Activated T-cell treated with anti-CD3 and anti-CD28 coated beads, Interleukin-2, amount 50 U/mL, for 48 hours (primary cell): ENCODE results near the gene AZGP1.
"Not testable (repeated sequence)": the region's sequence is repeated elsewhere in the genome, so short reads cannot be mapped to it uniquely, and the experiment has no call there.

Source experiments
- DNase-seq, 2 experiments: peaks; one replicate each; pipeline ENCODE4 v3.0.0-alpha.2; 2020

The AZGP1 gene

DNA sequence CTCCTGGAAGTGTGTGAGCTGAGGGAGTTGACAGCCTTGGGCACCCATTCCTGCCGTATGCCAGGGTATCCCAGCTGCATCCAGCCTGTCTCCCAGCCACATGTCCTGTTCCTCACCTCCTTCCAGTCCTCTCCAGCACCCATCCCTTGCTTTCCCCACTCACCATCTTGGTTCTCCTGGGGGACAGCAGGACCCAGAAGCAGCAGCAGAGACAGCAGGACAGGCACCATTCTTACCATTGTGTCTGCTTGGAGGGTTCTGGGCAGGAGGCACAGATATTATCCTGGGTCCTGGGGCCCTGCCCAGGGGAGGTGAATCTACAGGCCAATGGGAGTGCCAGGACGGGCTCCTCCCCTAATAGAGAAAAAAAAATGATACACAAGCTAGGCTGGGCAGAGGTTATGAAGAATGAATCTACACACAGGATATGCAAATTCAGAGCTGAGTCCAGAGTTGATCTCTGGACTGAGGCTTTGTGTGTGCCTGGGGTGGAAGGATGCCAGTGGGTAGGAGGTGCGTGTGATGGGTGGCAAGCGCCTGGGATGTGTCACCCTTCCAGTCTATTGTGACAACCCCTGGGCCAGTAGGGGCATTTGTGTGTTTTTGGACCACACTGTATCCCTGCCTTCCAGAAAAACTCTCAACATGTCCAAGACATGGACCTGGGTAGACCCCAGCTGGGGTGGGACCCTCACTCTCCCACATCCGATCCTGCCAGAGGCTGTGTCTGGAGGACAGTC is at the start of gene AZGP1:
TSS of gene AZGP1 (minus strand) at position 250 of the 740 bp plus-strand sequence. CDS start at position 239, 11 bp downstream.
- DNase-seq: no peak

- DNase-seq: no peak
Measured at GRCh38 chr7:100024020-100024619, 48.3 kb upstream of the AZGP1 start.

- DNase-seq: no peak
Measured at GRCh38 chr7:100023526-100023925, 47.7 kb upstream of the AZGP1 start.

- DNase-seq: no peak
Measured at GRCh38 chr7:100022621-100023020, 46.8 kb upstream of the AZGP1 start.

GRCh38 chr7:100021297-100021696 is 45.5 kb upstream of the AZGP1 start:
- DNase-seq: no peak

- DNase-seq: no peak
Measured at GRCh38 chr7:100019908-100020307, 44.1 kb upstream of the AZGP1 start.

DNA sequence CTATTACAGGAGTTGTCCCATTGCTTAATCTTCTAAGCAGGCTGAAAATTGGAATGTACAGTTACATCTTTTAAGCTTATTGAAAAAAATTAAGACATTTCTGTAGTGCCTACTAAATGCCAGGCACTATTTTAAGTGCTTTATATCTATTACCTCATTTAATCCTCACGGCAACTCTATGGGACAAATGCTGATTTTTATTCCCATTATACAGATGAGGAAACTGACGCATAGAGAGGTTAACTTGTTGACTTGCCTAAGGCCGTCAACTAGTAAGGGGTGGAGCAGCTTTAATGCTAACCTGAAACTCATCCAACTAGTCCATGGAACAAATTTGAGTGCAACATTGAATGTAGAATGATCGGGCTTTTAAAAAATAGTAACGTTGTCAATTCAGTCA is 42.0 kb upstream of the AZGP1 start:
- no peak for DNase-seq

- DNase-seq: no peak
Measured at GRCh38 chr7:100017300-100017699, 41.5 kb upstream of the AZGP1 start.

DNA sequence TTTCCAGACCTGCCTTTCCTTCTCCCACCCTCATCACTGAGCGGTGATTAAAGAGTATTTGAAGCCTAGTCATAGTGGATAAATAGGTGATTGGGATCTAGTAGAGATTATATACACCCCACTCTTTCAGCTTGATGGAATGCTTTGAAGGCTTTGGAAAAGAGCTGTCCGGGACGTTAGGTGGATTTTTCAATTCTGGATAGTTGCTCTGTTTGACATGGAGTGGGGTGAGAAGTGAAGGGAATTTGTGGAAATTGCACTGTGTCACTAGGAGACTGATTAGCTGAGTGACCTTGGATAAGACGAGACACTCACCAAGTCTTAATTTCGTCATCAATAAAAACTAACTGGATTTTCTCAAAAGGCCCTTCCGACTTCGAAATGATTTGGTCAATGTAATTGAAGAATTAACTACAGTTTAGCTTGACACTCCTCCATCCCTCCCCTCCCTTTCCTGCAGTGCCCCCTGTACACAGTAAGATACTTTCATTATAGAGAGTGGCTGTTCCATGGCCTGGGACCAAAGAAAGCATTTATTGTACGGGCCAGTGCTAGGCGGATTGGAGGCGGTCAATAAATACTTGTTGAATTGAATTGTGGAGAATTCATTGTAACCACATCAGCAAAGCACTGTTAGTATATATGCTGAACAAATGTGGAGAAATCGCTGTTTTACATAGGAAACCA is 40.5 kb upstream of the AZGP1 start:
- DNase-seq: no peak

DNA sequence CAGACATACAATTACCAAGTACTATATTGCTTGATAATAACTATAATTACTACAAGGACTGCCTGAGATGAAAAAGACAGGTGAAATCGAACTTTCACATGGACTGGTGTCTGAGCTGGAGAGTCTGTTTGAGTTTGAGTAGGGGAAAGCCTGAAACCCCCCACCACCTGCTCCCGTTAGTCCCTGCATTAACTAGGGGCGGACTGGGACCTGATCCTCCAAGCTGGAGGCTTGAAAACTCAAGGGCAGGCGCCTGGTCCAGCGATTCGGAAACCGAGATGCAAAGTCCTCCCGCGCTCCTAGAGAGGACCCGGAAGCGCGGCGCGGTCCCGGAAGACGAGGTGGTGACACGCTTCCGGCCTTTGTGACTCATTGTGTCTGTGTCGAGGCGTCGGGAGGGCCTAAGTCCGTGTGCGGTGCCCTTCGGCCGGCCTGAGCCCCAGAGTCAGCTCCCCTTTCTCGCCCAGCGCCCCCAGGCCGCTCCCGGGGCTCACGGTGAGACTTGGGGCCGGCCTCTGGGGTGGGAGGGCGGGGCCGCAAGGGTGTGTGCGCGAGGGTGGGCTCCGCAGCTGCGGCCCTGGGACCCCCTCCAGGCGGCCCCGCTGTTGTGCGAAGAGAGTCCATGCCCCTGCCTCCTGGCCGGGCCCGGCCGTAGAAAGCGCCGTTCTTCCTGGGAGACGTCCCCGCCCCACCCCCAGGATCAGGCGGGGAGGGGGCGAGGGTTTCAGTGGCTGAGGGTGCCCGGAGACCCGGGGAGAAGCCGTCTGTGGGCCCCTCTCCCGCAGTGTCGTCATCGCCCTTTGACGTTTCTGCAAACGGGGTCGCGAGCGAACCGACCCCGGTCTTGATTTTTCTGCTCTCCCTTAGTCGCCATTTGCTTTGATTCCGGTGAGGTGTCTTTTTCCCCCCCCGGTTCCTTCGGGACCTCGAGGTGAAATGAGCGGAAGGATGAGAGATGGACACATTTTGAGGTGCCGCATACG is 39.7 kb upstream of the AZGP1 start, which contains the start of gene ZKSCAN1:
TSS of gene ZKSCAN1 (plus strand) at position 365 of the 983 bp plus-strand sequence. CDS start 7,911 bp downstream, outside the sequence.
- DNase-seq: peak; percentile 88

- peak; percentile 36 to 57 for DNase-seq
Measured at GRCh38 chr7:100013328-100013676, 37.5 kb upstream of the AZGP1 start.

DNA sequence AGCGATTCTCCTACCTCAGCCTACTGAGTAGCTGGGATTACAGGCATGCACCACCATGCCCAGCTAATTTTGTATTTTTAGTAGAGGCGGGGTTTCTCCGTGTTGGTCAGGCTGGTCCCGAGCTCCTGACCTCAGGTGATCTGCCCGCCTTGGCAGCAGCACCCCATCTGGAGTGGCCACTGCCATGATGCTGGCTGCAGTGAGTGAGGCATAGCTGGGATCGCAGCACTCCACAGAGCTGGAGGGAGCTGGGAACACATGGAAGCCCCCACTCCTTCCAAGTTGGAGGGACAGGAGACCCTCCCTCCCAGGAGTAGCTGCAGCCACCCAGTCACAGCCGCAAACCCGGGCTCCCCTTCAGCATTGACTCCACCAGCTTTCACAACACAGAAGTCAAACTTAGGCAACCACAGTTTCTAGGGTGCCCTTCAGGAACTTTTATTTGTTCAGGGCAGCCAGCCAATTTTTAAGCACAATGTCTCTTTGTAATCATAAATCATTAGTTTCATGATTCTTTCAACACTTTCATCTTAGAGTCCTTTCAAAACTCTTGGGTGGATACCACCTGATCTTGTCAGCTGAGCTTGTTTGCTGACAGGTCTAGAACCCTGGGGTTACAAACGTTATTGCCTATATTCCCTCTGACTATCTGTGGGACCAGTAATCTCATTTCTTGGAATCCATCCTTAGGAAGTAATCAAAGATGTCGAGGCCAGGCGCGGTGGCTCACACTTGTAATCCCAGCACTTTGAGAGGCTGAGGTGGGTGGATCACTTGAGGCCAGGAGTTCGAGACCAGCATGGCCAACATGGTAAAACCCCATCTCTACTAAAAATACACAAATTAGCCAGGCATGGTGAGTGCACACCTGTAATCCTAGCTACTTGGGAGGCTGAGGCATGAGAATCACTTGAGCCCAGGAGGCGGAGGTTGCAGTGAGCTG is 36.8 kb upstream of the AZGP1 start:
- DNase-seq: not testable (repeated sequence)

- DNase-seq: no peak
Measured at GRCh38 chr7:100011516-100011915, 35.7 kb upstream of the AZGP1 start.

- no peak for DNase-seq
Measured at GRCh38 chr7:100010901-100011300, 35.1 kb upstream of the AZGP1 start.

DNA sequence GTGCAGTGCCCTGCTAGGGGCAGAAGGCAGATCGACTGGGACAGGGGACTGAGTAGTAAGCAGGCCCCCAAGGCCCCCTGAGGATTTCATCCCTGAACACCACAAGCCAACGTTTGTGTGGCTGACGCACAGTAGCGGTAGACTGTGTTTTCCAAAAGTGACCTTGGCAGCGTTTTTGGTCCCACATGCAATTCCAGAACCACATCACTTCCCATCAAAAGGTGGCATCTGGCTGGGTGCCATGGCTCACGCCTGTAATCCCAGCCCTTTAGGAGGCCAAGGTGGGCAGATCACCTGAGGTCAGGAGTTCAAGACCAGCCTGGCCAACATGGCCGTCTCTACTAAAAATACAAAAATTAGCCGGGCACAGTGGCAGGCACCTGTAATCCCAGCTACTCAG is 34.1 kb upstream of the AZGP1 start:
- not testable (repeated sequence) for DNase-seq

DNA sequence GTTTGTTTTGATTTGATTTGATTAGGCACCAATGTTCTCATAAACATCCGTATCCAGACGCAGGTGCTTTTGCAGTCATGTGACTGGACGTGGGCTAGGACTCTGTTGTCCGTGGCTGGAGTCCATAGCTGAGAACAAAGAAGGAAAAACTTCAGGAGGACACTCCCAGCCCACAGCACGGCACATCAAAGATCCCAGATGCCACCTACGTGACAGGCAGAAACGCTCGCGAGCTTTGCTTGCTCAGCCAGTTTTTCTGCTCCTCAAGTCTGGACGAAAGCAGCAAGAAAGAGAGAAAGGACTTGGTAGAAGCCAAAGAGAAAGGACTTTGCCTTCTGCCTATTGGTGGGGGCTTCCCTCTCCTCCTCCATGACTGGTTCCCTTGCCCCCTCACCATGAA is 32.7 kb upstream of the AZGP1 start:
- no peak for DNase-seq

DNA sequence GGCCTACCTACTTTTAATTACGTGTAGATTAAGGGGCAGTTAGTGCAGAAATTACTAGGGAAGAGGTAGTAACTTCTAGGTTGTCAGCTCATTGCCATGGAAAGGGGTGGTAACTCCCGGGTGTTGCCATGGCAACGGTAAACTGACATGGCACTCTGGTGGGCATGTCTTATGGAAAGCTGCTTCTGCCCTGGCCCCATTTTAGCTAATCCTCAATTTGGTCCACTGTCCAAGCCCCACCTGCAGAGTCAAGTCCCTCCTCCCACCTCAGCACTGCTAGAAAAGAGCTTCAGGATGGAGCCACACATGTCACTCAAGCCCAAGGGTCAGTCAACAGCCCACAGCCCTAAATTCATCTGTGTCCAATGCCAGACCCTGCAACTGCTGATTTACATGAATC is 32.1 kb upstream of the AZGP1 start:
- no peak for DNase-seq

DNA sequence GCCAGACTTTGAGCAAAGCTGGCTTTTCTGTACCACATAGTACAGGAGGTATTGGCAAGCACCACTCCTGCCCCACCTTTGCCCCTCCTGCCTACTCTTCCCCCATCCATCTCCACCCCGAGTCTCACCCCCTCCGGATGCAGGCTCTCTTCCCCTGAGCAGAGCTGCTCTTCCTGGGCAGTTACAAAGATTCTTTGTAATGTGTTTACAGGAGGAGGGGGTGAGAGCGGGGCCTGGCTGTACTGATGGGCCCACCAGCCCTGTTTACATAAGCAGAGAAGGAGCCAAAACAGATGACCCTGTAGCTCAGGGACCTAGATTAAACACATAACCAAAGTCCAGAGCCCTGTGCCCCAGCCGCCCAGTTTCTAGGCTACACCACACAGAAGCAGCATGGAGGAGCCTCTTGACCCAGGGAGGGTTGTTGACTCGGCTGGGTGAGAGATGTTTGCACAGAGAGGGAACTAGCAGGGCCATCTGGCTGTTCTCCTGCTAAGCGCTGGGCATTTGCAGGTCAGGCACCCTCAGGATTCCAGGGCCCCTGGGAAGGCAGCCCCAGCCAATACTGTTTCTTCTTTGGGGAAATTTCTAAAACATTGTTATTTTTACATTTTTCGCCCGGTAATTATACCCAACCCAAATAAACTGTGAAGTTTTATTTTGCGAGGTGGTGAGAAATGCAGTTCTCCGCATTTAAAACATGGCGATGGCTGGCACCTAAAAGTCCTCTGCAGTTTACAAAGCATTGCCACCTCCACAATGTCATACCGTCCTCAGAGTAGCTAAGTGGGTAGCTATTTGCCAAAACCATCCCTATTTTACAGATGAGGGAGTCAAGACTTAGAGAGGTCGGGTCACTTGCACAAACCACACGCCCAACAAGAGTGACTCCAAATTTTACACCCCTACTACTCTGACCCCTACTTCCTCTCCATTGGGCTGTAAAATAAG is 28.2 kb upstream of the AZGP1 start:
- DNase-seq: no peak

DNA sequence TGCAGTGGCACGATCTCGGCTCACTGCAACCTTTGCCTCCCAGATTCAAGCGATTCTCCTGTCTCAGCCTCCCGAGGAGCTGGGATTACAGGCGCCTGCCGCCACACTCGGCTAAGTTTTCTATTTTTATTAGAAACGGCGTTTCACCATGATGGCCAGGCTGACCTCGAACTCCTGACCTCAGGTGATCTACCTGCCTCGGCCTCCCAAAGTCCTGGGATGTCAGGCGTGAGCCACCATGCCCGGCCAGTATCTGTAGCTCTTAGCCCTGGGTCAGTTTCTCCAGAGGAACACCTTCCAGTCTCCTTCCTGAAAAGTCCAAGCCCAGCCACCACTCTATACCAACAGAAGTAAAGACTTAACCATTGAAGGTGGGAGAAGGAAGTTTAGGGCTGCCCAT is 24.4 kb upstream of the AZGP1 start:
- DNase-seq: no peak

- DNase-seq: peak; percentile 77 to 81
Measured at GRCh38 chr7:99997545-99998137, 21.8 kb upstream of the AZGP1 start.
